CD8-positive, alpha-beta memory T cell (primary cell): ENCODE measurements around the gene DCUN1D1. TPM values are rescaled to one million over a fixed set of nuclear protein-coding genes. Genes with fewer than 3 reads are reported as not detected.
"Not testable (repeated sequence)": the region's sequence is repeated elsewhere in the genome, so short reads cannot be mapped to it uniquely, and the experiment has no call there.

ENCODE experiments used
- CTCF ChIA-PET: fragments of 350-600 bp; sonication (Branson Sonifier 250); formaldehyde crosslinking; loops from one replicate; lab custom pipeline; 2021; ENCODE audit warnings: antibody characterized with exemption; lab: Charles Lee
- POLR2A ChIA-PET: fragments of 350-600 bp; sonication (Branson Sonifier 250); formaldehyde crosslinking; loops from one replicate; lab custom pipeline; 2021; ENCODE audit warnings: antibody characterized with exemption; lab: Charles Lee
- DNase-seq, 5 donors: peaks; one replicate each; pipeline versions ENCODE4 v3.0.0 to v3.0.0-alpha.2; 2020 to 2022; ENCODE audit warnings: mixed read lengths in 1 of 5
- H3K27ac ChIP-seq: one replicate; pipeline ENCODE4 v1.7.0; 2013; ENCODE audit warnings: low read depth, mild to moderate bottlenecking, low read length, moderate library complexity
- H3K27me3 ChIP-seq: 2 replicates; pipeline ENCODE4 v1.7.0; 2013; ENCODE audit warnings: low read length, mild to moderate bottlenecking; ENCODE audit not compliant: insufficient read depth, poor library complexity, severe bottlenecking
- H3K36me3 ChIP-seq: 2 replicates; pipeline ENCODE4 v1.7.0; 2013; ENCODE audit warnings: mild to moderate bottlenecking, low read length, moderate library complexity; ENCODE audit not compliant: insufficient read depth
- H3K4me1 ChIP-seq: 2 replicates; pipeline ENCODE4 v1.7.0; 2013; ENCODE audit warnings: mild to moderate bottlenecking, low read length, moderate library complexity; ENCODE audit not compliant: insufficient read depth
- H3K4me3 ChIP-seq: 2 replicates; pipeline ENCODE4 v1.7.0; 2013; ENCODE audit warnings: mild to moderate bottlenecking, low read length
- H3K9me3 ChIP-seq: 2 replicates; pipeline ENCODE4 v1.7.0; 2013; ENCODE audit warnings: mild to moderate bottlenecking, low read length
- H3K27ac Mint-ChIP-seq, 8 donors: one replicate each; pipeline ENCODE4 v1.8.0; 2020 to 2021; ENCODE audit warnings: mixed read lengths in 8 of 8, mild to moderate bottlenecking in 6 of 8, inconsistent platforms in 3 of 8, moderate library complexity in 3 of 8
- H3K27me3 Mint-ChIP-seq, 2 donors: one replicate each; pipeline ENCODE4 v1.8.0; 2020 to 2021; ENCODE audit warnings: mixed read lengths in 2 of 2, mild to moderate bottlenecking in 1 of 2, moderate library complexity in 1 of 2
- H3K36me3 Mint-ChIP-seq, 3 donors: one replicate each; pipeline ENCODE4 v1.8.0; 2020 to 2021; ENCODE audit warnings: mixed read lengths in 3 of 3, inconsistent platforms in 1 of 3, mild to moderate bottlenecking in 1 of 3
- H3K4me1 Mint-ChIP-seq, 3 donors: one replicate each; pipeline ENCODE4 v1.8.0; 2020 to 2021; ENCODE audit warnings: mixed read lengths in 3 of 3, inconsistent platforms in 1 of 3, mild to moderate bottlenecking in 1 of 3
- H3K4me3 Mint-ChIP-seq, 7 donors: one replicate each; pipeline ENCODE4 v1.8.0; 2020 to 2021; ENCODE audit warnings: mixed read lengths in 7 of 7, mild to moderate bottlenecking in 6 of 7, moderate library complexity in 4 of 7, inconsistent platforms in 2 of 7
- H3K9me3 Mint-ChIP-seq, 5 donors: one replicate each; pipeline ENCODE4 v1.8.0; 2020 to 2022; ENCODE audit warnings: mixed read lengths in 5 of 5, mild to moderate bottlenecking in 3 of 5, moderate library complexity in 2 of 5, inconsistent platforms in 1 of 5
- polyA plus RNA-seq: library from polyadenylated mRNA; unstranded; fragments of 300-500 nt; fragmentation: Illumina TruSeq; gene quantifications from one replicate; pipeline ENCODE4 v1.2.3, GENCODE V29; 2021
- total RNA-seq, 2 experiments: library from RNA; stranded (reverse); gene quantifications; one replicate each; pipeline ENCODE4 v1.2.3, GENCODE V29; 2021

DCUN1D1 gene
- total and polyA plus RNA-seq, 3 experiments from 2014 or later: 30.9 to 61.3 (median 55.4) TPM

DNA sequence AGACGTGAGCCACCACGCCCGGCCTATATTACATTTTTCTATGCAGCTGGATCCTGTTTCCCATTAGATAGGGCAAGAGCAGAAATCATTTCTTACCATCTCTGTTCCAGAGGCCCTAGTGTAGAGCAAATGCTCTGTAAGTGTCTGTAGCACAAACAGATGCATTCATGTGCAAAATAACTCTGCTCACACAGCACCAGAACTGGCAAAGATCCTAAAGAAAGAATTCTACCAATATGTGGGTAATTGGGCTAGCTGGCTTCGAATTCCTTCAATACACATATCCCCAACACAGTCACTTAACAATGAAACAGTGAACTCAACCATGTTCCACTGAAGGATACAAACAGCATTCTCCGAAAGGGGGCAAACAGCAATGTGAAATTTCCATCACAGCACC, 32.7 kb upstream of the DCUN1D1 start:
- Mint-ChIP-seq H3K9me3 (no peaks in the 10 kb centered on the region), H3K4me3 (no peak overlapping the region), H3K27me3 (no peaks in the 10 kb centered on the region), H3K27ac (no peak overlapping the region), H3K36me3 (peaks cover 10 to 39% (median 12%) of the 10 kb centered on the region in 3 donors), H3K4me1 (no peaks in the 10 kb centered on the region)
- Histone ChIP-seq H3K27me3 (no peaks in the 10 kb centered on the region), H3K9me3 (no peaks in the 10 kb centered on the region), H3K27ac (no peak overlapping the region), H3K36me3 (peaks cover 6% of the 10 kb centered on the region), H3K4me3 (no peak overlapping the region), H3K4me1 (no peaks in the 10 kb centered on the region)
- ChIA-PET POLR2A (no interaction called here), CTCF (no interaction called here)
- DNase-seq: no peak

GRCh38 chr3:183008800-183009199, 28.5 kb upstream of the DCUN1D1 start:
- Histone ChIP-seq H3K36me3 (no peaks in the 10 kb centered on the region), H3K4me1 (no peaks in the 10 kb centered on the region), H3K27me3 (no peaks in the 10 kb centered on the region), H3K4me3 (no peak overlapping the region), H3K27ac (no peak overlapping the region), H3K9me3 (no peaks in the 10 kb centered on the region)
- no peaks in the 10 kb centered on the region for H3K27me3 Mint-ChIP-seq
- ChIA-PET CTCF (no interaction called here), POLR2A (no interaction called here)
- H3K4me3 Mint-ChIP-seq: no peak overlapping the region
- H3K36me3 Mint-ChIP-seq: peaks cover 0 to 12% (median 4%) of the 10 kb centered on the region in 3 donors
- H3K4me1 Mint-ChIP-seq: no peaks in the 10 kb centered on the region
- peaks cover 0 to 2% (median 0%) of the 10 kb centered on the region in 5 donors for H3K9me3 Mint-ChIP-seq
- no peak for DNase-seq
- H3K27ac Mint-ChIP-seq: no peak overlapping the region

- CTCF ChIA-PET: no interaction called here
- POLR2A ChIA-PET: no interaction called here
- no peaks in the 10 kb centered on the region for H3K9me3 ChIP-seq
- H3K27ac Mint-ChIP-seq: peak overlapping the region in 1 of 8 donors; percentile 72
- no peak for DNase-seq
- peaks cover 0 to 2% (median 0%) of the 10 kb centered on the region in 5 donors for H3K9me3 Mint-ChIP-seq
- H3K4me1 Mint-ChIP-seq: no peaks in the 10 kb centered on the region
- H3K27me3 ChIP-seq: no peaks in the 10 kb centered on the region
- no peak overlapping the region for H3K4me3 ChIP-seq
- no peaks in the 10 kb centered on the region for H3K36me3 ChIP-seq
- no peaks in the 10 kb centered on the region for H3K4me1 ChIP-seq
- no peak overlapping the region for H3K27ac ChIP-seq
- no peaks in the 10 kb centered on the region for H3K27me3 Mint-ChIP-seq
- peaks cover 0 to 11% (median 4%) of the 10 kb centered on the region in 3 donors for H3K36me3 Mint-ChIP-seq
- H3K4me3 Mint-ChIP-seq: no peak overlapping the region
These were observed 28.0 kb upstream of the DCUN1D1 start for GRCh38 chr3:183008303-183008702.

GRCh38 chr3:183006396-183007002, 26.2 kb upstream of the DCUN1D1 start:
- Mint-ChIP-seq H3K27ac (peak overlapping the region in 1 of 8 donors; percentile 9), H3K27me3 (no peaks in the 10 kb centered on the region), H3K36me3 (peaks cover 0 to 4% (median 2%) of the 10 kb centered on the region in 3 donors), H3K4me3 (no peak overlapping the region), H3K4me1 (no peaks in the 10 kb centered on the region), H3K9me3 (peaks cover 0 to 2% (median 0%) of the 10 kb centered on the region in 5 donors)
- no peaks in the 10 kb centered on the region for H3K27me3 ChIP-seq
- no peak for DNase-seq
- H3K4me1 ChIP-seq: no peaks in the 10 kb centered on the region
- ChIA-PET CTCF (no interaction called here), POLR2A (no interaction called here)
- H3K27ac ChIP-seq: no peak overlapping the region
- H3K9me3 ChIP-seq: no peaks in the 10 kb centered on the region
- H3K36me3 ChIP-seq: no peaks in the 10 kb centered on the region
- H3K4me3 ChIP-seq: no peak overlapping the region

- H3K27me3 Mint-ChIP-seq: peaks cover 0 to 3% of the 10 kb centered on the region in 2 donors
- no peaks in the 10 kb centered on the region for H3K27me3 ChIP-seq
- H3K36me3 ChIP-seq: no peaks in the 10 kb centered on the region
- H3K36me3 Mint-ChIP-seq: peaks cover 0 to 6% (median 0%) of the 10 kb centered on the region in 3 donors
- DNase-seq: no peak
- POLR2A ChIA-PET: no interaction called here
- no peak overlapping the region for H3K4me3 Mint-ChIP-seq
- no peak overlapping the region for H3K4me3 ChIP-seq
- H3K4me1 ChIP-seq: no peaks in the 10 kb centered on the region
- H3K4me1 Mint-ChIP-seq: no peaks in the 10 kb centered on the region
- CTCF ChIA-PET: no interaction called here
- H3K27ac Mint-ChIP-seq: no peak overlapping the region
- peaks cover 0 to 6% (median 2%) of the 10 kb centered on the region in 5 donors for H3K9me3 Mint-ChIP-seq
- no peaks in the 10 kb centered on the region for H3K9me3 ChIP-seq
- no peak overlapping the region for H3K27ac ChIP-seq
These were observed 19.4 kb upstream of the DCUN1D1 start for GRCh38 chr3:182999767-183000166.

- DNase-seq, POLR2A ChIA-PET, H3K9me3 ChIP-seq, H3K36me3 ChIP-seq, H3K9me3 Mint-ChIP-seq, H3K27ac ChIP-seq, H3K27me3 ChIP-seq, H3K4me3 Mint-ChIP-seq, H3K27me3 Mint-ChIP-seq, H3K4me1 ChIP-seq, H3K4me3 ChIP-seq, H3K4me1 Mint-ChIP-seq: not testable (repeated sequence)
- CTCF ChIA-PET: interaction anchor here (0.9 kb wide), 1 partner anchor 10 kb away, joined by 3 read pairs; no protein-coding TSS in a partner anchor
- peaks cover 0 to 13% (median 0%) of the 10 kb centered on the region in 3 donors for H3K36me3 Mint-ChIP-seq
- peak overlapping the region in 1 of 8 donors; percentile 87 for H3K27ac Mint-ChIP-seq
These were observed 13.3 kb upstream of the DCUN1D1 start for GRCh38 chr3:182993486-182994201.

DNA sequence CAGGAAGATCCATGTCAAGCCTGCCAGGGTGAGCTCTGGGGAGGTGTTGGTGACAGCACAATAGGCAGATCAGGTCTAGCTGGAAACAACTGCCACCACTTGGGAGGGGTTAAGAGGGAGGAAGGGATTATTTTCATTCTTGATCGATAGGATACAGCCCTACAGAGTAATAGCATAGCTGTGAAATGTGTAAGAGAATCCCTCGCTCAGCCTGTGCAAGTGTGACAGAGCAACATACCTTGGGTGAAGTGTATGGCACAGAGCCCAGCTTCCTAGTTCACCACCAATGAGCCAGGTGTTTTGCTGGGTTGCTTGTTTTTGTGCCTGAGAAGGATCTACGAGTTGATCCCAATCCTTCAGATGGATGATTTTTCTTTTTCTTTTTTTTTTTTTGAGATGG, 9.2 kb upstream of the DCUN1D1 start:
- no peak overlapping the region for H3K27ac Mint-ChIP-seq
- no peak for DNase-seq
- Histone ChIP-seq H3K27ac (no peak overlapping the region), H3K4me1 (no peaks in the 10 kb centered on the region), H3K9me3 (no peaks in the 10 kb centered on the region), H3K4me3 (no peak overlapping the region), H3K27me3 (no peaks in the 10 kb centered on the region), H3K36me3 (no peaks in the 10 kb centered on the region)
- peaks cover 0 to 9% (median 5%) of the 10 kb centered on the region in 3 donors for H3K4me1 Mint-ChIP-seq
- CTCF ChIA-PET: interaction anchor here (0.8 to 1.1 kb wide), 2 partner anchors 24 to 42 kb away, joined by 3 to 5 read pairs; no protein-coding TSS in a partner anchor
- H3K27me3 Mint-ChIP-seq: peaks cover 0 to 3% of the 10 kb centered on the region in 2 donors
- POLR2A ChIA-PET: no interaction called here
- peaks cover 0 to 7% (median 0%) of the 10 kb centered on the region in 3 donors for H3K36me3 Mint-ChIP-seq
- no peak overlapping the region for H3K4me3 Mint-ChIP-seq
- peaks cover 0 to 3% (median 2%) of the 10 kb centered on the region in 5 donors for H3K9me3 Mint-ChIP-seq

- Mint-ChIP-seq H3K27ac (no peak overlapping the region), H3K4me1 (peaks cover 0 to 5% (median 4%) of the 10 kb centered on the region in 3 donors)
- H3K9me3 ChIP-seq: no peaks in the 10 kb centered on the region
These were observed 5.7 kb upstream of the DCUN1D1 start for GRCh38 chr3:182986021-182986420.

More at GRCh38 chr3:182986021-182986420, 5.7 kb upstream of the DCUN1D1 start:
- no peaks in the 10 kb centered on the region for H3K36me3 Mint-ChIP-seq
- no peaks in the 10 kb centered on the region for H3K9me3 Mint-ChIP-seq
- no peak for DNase-seq
- Histone ChIP-seq H3K27me3 (no peaks in the 10 kb centered on the region), H3K27ac (no peak overlapping the region), H3K4me3 (no peak overlapping the region), H3K36me3 (no peaks in the 10 kb centered on the region), H3K4me1 (peaks cover 3% of the 10 kb centered on the region)
- ChIA-PET POLR2A (no interaction called here), CTCF (no interaction called here)
- H3K4me3 Mint-ChIP-seq: no peak overlapping the region
- H3K27me3 Mint-ChIP-seq: no peaks in the 10 kb centered on the region
